ENCODE data around the gene AKAP6.

Gene AKAP6

GRCh38 chr14:32618991-32619390, 289.9 kb downstream of the AKAP6 start:
- no peak for DNase-seq (ENCODE audit: low spot score)
- in situ Hi-C loops (cut with MboI; ENCODE audit: low sequenced_read_pairs, unreplicated experiment), result no loop called here
- TF ChIP-seq, protein P1, sequence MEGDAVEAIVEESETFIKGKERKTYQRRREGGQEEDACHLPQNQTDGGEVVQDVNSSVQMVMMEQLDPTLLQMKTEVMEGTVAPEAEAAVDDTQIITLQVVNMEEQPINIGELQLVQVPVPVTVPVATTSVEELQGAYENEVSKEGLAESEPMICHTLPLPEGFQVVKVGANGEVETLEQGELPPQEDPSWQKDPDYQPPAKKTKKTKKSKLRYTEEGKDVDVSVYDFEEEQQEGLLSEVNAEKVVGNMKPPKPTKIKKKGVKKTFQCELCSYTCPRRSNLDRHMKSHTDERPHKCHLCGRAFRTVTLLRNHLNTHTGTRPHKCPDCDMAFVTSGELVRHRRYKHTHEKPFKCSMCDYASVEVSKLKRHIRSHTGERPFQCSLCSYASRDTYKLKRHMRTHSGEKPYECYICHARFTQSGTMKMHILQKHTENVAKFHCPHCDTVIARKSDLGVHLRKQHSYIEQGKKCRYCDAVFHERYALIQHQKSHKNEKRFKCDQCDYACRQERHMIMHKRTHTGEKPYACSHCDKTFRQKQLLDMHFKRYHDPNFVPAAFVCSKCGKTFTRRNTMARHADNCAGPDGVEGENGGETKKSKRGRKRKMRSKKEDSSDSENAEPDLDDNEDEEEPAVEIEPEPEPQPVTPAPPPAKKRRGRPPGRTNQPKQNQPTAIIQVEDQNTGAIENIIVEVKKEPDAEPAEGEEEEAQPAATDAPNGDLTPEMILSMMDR (IDR thresholded peaks at IDR 0.05; ENCODE audit: borderline replicate concordance, control extremely low read depth, extremely low read depth, insufficient read depth, missing control alignments), result no peak

DNA sequence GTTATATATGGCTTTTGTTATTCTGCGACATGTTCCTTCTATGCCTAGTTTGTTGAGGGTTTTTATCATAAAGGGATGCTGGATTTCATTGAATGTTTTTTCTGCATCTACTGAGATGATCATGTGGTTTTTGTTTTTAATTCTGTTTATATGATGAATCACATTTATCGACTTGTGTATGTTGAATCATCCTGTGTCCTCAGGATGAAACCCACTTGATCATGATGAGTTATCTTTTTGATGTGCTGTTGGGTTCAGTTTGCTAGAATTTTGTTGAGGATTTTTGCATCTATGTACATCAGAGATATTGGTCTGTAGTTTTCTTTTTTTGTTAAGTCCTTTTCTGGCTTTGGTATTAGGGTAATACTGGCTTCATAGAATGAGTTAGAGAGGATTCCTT, 291.2 kb downstream of the AKAP6 start:
- in situ Hi-C loops (cut with MboI; ENCODE audit: low sequenced_read_pairs, unreplicated experiment), result no loop called here
- DNase-seq (ENCODE audit: low spot score), result no peak
- TF ChIP-seq, protein P1 (IDR thresholded peaks at IDR 0.05; ENCODE audit: borderline replicate concordance, control extremely low read depth, extremely low read depth, insufficient read depth, missing control alignments), result no peak

DNA sequence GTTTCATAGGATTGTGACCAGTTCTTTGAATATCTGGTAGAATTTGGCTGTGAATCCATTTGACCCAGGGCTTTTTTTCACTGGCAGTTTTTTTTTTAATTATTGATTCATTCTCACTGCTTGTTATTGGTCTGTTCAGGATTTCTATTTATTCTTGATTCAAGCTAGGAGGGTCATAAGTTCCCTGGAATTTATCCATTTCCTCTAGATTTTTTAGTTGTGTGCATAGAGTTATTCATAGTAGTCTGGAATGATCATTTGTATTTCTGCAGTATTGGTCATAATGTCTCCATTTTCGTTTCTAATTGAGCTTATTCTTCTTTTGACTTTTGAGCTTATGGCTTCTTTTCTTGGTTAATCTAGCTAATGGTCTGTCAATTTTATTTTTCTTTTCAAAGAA, 291.6 kb downstream of the AKAP6 start:
- in situ Hi-C loops (cut with MboI; ENCODE audit: low sequenced_read_pairs, unreplicated experiment), result no loop called here
- no peak for DNase-seq (ENCODE audit: low spot score)
- TF ChIP-seq, protein P1 (IDR thresholded peaks at IDR 0.05; ENCODE audit: borderline replicate concordance, control extremely low read depth, extremely low read depth, insufficient read depth, missing control alignments), result no peak

DNA sequence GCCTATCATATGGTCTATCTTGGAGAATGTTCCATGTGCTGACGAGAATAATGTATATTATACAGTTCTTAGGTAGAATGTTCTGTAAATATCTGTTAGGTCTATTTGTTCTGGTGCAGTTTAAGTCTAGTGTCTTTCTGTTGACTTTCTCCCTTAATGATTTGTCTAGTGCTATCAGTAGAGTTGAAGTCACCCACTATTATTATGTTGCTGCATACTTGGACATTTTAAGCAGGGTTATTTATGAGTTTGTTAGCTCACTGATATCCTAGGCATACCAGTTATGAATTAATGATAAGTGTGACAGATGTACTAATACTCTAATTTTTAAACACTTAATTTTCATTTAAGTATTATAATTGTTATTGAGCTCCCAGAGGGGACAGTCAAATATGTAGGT, 292.5 kb downstream of the AKAP6 start:
- TF ChIP-seq, protein P1 (IDR thresholded peaks at IDR 0.05; ENCODE audit: borderline replicate concordance, control extremely low read depth, extremely low read depth, insufficient read depth, missing control alignments), result no peak
- DNase-seq (ENCODE audit: low spot score), result no peak
- in situ Hi-C loops (cut with MboI; ENCODE audit: low sequenced_read_pairs, unreplicated experiment), result no loop called here

DNA sequence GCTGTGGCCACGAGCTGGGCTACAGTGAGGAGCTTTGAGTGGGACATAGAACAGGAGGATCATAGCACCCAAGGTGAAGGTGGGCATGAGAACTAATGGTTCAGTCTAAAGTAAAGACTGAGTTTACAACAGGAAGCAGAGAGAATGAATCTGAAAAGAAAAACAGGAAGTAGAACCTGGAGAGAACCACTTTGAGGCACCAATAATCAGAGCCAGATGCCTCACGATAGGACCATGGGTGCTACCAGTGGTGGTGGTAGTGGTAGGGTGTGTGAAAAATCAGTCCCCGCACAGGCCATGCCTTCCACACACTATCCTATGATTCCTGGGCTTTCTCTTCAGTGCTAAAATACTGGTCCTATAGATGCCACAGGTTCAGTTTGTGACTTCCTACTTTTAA, 293.6 kb downstream of the AKAP6 start:
- TF ChIP-seq, protein P1 (IDR thresholded peaks at IDR 0.05; ENCODE audit: borderline replicate concordance, control extremely low read depth, extremely low read depth, insufficient read depth, missing control alignments), result no peak
- in situ Hi-C loops (cut with MboI; ENCODE audit: low sequenced_read_pairs, unreplicated experiment), result no loop called here
- DNase-seq (ENCODE audit: low spot score), result no peak

GRCh38 chr14:32623300-32624093, 294.4 kb downstream of the AKAP6 start:
- TF ChIP-seq, protein P1 (IDR thresholded peaks at IDR 0.05; ENCODE audit: borderline replicate concordance, control extremely low read depth, extremely low read depth, insufficient read depth, missing control alignments), result no peak
- in situ Hi-C loops (cut with MboI; ENCODE audit: low sequenced_read_pairs, unreplicated experiment), result no loop called here
- no peak for DNase-seq (ENCODE audit: low spot score)

Measured in GM13976 (cell line).